ES-I3 (cell line): Measurements from ENCODE around the gene IGFLR1.

ENCODE experiments used
- H3K36me3 ChIP-seq: 2 replicates; pipeline ENCODE4 v1.6.1; 2013; ENCODE audit warnings: mild to moderate bottlenecking, low read length, control low read depth, moderate library complexity; ENCODE audit not compliant: insufficient read depth
- H3K4me1 ChIP-seq: 2 replicates; pipeline ENCODE4 v1.6.1; 2013; ENCODE audit warnings: mild to moderate bottlenecking, control low read depth, low read length; ENCODE audit not compliant: insufficient read depth
- H3K9ac ChIP-seq: 2 replicates; pipeline ENCODE4 v1.6.1; 2013; ENCODE audit warnings: low read depth, mild to moderate bottlenecking, low read length, moderate library complexity
- H3K9me3 ChIP-seq: 2 replicates; pipeline ENCODE4 v1.6.1; 2013; ENCODE audit warnings: mild to moderate bottlenecking, low read length, moderate library complexity; ENCODE audit not compliant: control insufficient read depth, insufficient read depth

IGFLR1 gene

GRCh38 chr19:35722897-35723296, 19.4 kb downstream of the IGFLR1 start:
- Histone ChIP-seq H3K9ac (no peak overlapping the region), H3K4me1 (no peaks in the 10 kb centered on the region; the same call in 1 of the 2 replicates), H3K9me3 (no peaks in the 10 kb centered on the region), H3K36me3 (peaks cover 16% of the 10 kb centered on the region)

GRCh38 chr19:35722461-35722860, 19.8 kb downstream of the IGFLR1 start:
- Histone ChIP-seq H3K36me3 (peaks cover 16% of the 10 kb centered on the region), H3K9ac (no peak overlapping the region), H3K4me1 (no peaks in the 10 kb centered on the region; the same call in 1 of the 2 replicates), H3K9me3 (no peaks in the 10 kb centered on the region)

DNA sequence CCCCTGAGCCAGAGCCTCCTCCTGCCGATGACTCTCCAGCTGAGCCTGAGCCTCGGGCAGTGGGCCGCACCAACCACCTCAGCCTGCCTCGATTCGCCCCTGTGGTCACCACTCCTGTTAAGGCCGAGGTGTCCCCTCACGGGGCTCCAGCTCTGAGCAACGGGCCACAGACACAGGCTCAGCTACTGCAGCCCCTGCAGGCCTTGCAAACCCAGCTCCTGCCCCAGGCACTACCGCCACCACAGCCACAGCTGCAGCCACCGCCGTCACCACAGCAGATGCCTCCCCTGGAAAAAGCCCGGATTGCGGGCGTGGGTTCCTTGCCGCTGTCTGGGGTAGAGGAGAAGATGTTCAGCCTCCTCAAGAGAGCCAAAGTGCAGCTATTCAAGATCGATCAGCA, 20.9 kb downstream of the IGFLR1 start:
- Histone ChIP-seq H3K9ac (no peak overlapping the region), H3K36me3 (peaks cover 15% of the 10 kb centered on the region), H3K9me3 (no peaks in the 10 kb centered on the region), H3K4me1 (no peaks in the 10 kb centered on the region; the same call in 1 of the 2 replicates)

GRCh38 chr19:35720648-35721047, 21.6 kb downstream of the IGFLR1 start:
- Histone ChIP-seq H3K9me3 (no peaks in the 10 kb centered on the region), H3K36me3 (peaks cover 14% of the 10 kb centered on the region; the same call in 1 of the 2 replicates), H3K9ac (no peak overlapping the region), H3K4me1 (no peaks in the 10 kb centered on the region; the same call in 1 of the 2 replicates)

DNA sequence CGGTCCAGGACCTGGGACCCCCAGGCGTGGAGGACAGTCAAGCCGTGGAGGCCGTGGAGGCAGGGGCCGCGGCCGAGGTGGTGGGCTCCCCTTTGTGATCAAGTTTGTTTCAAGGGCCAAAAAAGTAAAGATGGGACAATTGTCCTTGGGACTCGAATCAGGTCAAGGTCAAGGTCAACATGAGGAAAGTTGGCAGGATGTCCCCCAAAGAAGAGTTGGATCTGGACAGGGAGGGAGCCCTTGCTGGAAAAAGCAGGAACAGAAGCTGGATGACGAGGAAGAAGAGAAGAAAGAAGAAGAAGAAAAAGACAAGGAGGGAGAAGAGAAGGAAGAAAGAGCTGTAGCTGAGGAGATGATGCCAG, 22.1 kb downstream of the IGFLR1 start:
- H3K36me3 ChIP-seq = peaks cover 12% of the 10 kb centered on the region; the same call in 1 of the 2 replicates
- H3K4me1 ChIP-seq = no peaks in the 10 kb centered on the region; the same call in 1 of the 2 replicates
- no peak overlapping the region for H3K9ac ChIP-seq
- no peaks in the 10 kb centered on the region for H3K9me3 ChIP-seq

- Histone ChIP-seq H3K9ac (peak overlapping the region; percentile 55; the same call in 1 of the 2 replicates), H3K9me3 (no peaks in the 10 kb centered on the region), H3K4me1 (peaks cover 2% of the 10 kb centered on the region; the same call in 1 of the 2 replicates), H3K36me3 (peaks cover 6% of the 10 kb centered on the region; the same call in 1 of the 2 replicates)
Observed at GRCh38 chr19:35719402-35720162, 22.7 kb downstream of the IGFLR1 start.

GRCh38 chr19:35718345-35719041, 23.8 kb downstream of the IGFLR1 start:
- Histone ChIP-seq H3K9me3 (no peaks in the 10 kb centered on the region), H3K4me1 (peaks cover 6% of the 10 kb centered on the region), H3K36me3 (peaks cover 5% of the 10 kb centered on the region; the same call in 1 of the 2 replicates), H3K9ac (peak overlapping the region; percentile 55)

- Histone ChIP-seq H3K4me1 (peaks cover 6% of the 10 kb centered on the region), H3K9ac (peak within 1 kb of the TSS; percentile 80), H3K36me3 (no peaks in the 10 kb centered on the region; the same call in 1 of the 2 replicates), H3K9me3 (no peaks in the 10 kb centered on the region)
Observed at GRCh38 chr19:35717665-35718344, 24.4 kb downstream of the IGFLR1 start, which contains the start of gene KMT2B. KMT2B (plus strand) TSS chr19:35718003; CDS start chr19:35718019, 16 bp downstream.

DNA sequence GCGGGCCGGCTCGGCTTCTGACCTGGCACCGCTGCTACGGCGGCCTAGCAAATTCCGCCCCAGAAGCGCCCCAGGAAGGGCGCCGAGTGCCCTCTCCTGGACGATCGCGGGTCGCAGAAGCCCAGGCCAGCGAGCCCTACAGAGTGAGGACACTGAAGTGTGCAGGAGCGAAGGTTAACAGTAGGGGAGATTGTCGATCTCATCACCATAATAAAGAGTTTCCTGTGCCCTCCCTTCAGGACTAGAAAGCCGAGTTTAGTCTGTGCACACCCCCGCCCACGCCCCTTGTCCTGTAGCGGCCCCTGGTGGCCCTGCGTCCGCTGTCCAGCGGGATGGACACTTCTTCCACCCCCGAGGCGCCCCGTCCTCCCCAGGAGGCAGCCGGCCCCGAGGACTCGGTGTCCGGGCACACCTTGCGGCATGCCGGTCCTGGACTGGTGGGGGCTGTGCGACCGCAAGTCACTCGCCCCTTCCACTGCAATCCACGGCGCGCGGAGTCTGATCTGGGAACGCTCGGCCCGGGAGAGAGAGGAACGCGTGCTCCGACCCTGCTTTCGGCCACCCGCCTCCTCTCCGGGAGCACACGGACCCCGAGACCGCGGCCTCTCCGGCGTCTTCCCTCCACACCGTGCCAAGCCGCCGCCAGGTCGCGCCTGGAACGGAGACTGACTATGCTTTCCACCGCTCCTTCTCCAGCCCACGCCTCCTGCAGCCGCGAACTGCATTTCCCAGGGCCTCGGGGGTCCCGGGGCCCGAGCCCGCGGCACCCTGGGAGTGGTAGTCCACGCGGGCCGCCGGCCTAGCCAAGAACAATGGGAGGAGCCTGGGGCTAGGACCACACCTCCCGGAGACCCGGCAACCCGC, 25.2 kb downstream of the IGFLR1 start:
- H3K9me3 ChIP-seq = no peaks in the 10 kb centered on the region
- peaks cover 6% of the 10 kb centered on the region for H3K4me1 ChIP-seq
- no peaks in the 10 kb centered on the region for H3K36me3 ChIP-seq
- H3K9ac ChIP-seq = peak overlapping the region; percentile 80

DNA sequence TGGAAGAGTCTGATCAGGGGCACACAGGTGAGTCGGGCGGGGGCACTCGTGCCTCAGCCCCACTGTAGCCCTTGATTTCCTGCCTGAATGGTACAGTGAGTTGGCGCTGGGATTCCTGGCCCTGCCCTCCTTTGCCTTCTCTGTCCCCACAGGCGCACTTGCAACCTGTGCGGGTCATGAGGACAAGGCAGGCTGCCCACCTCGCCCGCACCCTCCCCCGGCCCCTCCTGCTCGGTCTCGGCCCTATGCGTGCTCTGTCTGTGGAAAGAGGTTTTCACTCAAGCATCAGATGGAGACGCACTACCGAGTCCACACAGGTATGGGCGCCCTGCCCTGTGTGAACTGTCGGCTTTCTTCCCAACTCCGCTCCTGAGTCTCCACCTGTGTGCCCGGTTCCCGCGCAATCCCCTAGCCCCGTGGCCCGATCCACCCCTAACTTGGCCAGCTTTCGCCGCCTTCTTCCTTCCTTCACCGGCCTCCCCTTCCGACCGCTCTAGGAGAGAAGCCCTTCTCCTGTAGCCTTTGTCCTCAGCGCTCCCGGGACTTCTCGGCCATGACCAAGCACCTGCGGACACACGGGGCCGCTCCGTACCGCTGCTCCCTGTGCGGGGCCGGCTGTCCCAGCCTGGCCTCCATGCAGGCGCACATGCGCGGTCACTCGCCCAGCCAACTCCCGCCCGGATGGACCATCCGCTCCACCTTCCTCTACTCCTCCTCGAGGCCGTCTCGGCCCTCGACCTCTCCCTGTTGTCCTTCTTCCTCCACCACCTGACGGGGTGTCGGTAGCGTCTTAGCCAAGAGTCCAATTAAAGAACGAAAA, 26.1 kb downstream of the IGFLR1 start:
- Histone ChIP-seq H3K4me1 (peaks cover 7% of the 10 kb centered on the region), H3K9ac (peak overlapping the region; percentile 80), H3K36me3 (no peaks in the 10 kb centered on the region), H3K9me3 (no peaks in the 10 kb centered on the region)

DNA sequence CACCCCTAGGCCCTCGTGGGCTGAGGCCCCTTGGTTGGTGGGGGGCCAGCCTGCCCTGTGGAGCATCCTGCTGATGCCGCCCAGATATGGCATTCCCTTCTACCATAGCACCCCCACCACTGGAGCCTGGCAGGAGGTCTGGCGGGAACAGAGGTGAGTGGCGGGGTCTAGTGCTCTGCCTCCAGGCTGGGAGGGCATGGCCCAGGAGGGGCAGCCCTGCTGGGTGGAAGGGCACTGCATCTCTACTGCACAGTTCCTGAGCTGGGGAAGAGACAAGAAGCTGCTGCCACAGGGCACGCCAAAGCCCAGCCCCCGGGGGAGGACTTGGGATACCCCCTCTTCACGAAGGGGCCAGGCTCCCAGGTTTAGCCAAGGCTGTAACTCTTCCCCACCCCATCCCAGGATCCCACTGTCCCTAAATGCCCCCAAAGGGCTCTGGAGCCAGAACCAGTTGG, 26.9 kb downstream of the IGFLR1 start:
- H3K9me3 ChIP-seq = no peaks in the 10 kb centered on the region
- peak overlapping the region; percentile 80 for H3K9ac ChIP-seq
- no peaks in the 10 kb centered on the region for H3K36me3 ChIP-seq
- H3K4me1 ChIP-seq = peaks cover 15% of the 10 kb centered on the region

DNA sequence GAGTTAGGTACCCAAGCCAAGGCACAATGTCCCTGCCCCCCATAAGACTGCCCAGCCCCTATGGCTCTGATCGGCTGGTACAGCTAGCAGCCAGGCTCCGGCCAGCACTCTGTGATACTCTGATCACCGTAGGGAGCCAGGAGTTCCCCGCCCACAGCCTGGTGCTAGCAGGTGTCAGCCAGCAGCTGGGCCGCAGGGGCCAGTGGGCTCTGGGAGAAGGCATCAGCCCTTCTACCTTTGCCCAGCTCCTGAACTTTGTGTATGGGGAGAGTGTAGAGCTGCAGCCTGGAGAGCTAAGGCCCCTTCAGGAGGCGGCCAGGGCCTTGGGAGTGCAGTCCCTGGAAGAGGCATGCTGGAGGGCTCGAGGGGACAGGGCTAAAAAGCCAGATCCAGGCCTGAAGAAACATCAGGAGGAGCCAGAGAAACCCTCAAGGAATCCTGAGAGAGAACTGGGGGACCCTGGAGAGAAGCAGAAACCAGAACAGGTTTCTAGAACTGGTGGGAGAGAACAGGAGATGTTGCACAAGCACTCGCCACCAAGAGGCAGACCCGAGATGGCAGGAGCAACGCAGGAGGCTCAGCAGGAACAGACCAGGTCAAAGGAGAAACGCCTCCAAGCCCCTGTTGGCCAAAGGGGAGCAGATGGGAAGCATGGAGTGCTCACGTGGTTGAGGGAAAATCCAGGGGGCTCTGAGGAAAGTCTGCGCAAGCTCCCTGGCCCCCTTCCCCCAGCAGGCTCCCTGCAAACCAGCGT, 27.5 kb downstream of the IGFLR1 start:
- H3K4me1 ChIP-seq = peaks cover 18% of the 10 kb centered on the region
- H3K36me3 ChIP-seq = no peaks in the 10 kb centered on the region
- no peak overlapping the region for H3K9ac ChIP-seq
- no peaks in the 10 kb centered on the region for H3K9me3 ChIP-seq
